GM10266 (cell line): ENCODE results near the gene BSPRY.

Source experiments
- DNase-seq: peaks from one replicate; pipeline ENCODE4 v3.0.0; 2012; ENCODE audit errors: extremely low spot score
- TF ChIP-seq, protein P1 (sequence below): IDR thresholded peaks from 2 replicates; pipeline ENCODE4 v1.5.1; 2012; ENCODE audit warnings: mild to moderate bottlenecking, low read depth; ENCODE audit not compliant: control insufficient read depth, insufficient read depth; ENCODE audit errors: missing control alignments

Gene BSPRY

DNA sequence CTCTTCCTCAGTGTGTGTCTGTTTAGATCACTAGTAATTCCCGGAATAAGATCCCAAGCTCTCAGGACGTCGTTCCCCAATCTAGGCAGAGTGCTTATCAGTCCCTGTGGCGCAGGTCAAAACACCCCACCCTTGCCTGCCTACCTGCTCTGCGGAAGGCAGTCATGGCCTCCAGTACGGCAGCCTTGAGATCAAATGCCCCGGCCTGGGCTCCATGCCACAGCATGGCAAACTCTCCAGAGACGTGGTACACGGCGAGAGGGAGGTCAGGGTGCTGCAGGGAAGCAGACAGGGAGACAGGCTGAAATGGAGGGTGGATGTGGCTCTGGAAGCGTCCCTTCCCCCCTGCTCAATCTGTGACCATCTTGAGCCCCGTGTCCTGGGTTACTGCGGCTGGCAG is 39.5 kb downstream of the BSPRY start:
- no peak for DNase-seq
- TF ChIP-seq, protein P1, sequence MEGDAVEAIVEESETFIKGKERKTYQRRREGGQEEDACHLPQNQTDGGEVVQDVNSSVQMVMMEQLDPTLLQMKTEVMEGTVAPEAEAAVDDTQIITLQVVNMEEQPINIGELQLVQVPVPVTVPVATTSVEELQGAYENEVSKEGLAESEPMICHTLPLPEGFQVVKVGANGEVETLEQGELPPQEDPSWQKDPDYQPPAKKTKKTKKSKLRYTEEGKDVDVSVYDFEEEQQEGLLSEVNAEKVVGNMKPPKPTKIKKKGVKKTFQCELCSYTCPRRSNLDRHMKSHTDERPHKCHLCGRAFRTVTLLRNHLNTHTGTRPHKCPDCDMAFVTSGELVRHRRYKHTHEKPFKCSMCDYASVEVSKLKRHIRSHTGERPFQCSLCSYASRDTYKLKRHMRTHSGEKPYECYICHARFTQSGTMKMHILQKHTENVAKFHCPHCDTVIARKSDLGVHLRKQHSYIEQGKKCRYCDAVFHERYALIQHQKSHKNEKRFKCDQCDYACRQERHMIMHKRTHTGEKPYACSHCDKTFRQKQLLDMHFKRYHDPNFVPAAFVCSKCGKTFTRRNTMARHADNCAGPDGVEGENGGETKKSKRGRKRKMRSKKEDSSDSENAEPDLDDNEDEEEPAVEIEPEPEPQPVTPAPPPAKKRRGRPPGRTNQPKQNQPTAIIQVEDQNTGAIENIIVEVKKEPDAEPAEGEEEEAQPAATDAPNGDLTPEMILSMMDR = no peak

DNA sequence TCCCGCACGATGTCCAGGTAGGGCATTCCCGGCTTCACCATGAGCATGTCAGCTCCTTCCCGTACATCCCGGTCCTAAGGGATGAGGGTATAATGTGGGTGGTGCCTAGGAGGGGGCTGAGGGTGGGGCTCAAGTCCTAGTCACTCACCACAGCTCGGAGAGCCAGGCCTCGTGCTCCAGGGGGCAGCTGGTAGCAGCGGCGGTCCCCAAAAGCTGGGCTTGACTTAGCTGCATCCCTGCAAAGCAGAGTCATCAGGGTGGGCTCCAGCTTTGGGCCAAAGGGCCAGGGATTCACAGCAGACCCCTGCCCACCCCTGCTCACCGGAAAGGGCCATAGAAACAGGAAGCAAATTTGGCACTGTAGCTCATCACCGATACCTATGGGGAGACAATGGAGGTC is 40.1 kb downstream of the BSPRY start:
- TF ChIP-seq, protein P1 = no peak
- DNase-seq = no peak

- TF ChIP-seq, protein P1 = no peak
- DNase-seq = no peak
Observed at GRCh38 chr9:113390192-113390960, 41.0 kb downstream of the BSPRY start.

GRCh38 chr9:113391917-113392316 is 42.6 kb downstream of the BSPRY start:
- no peak for DNase-seq
- TF ChIP-seq, protein P1 = no peak

- DNase-seq = no peak
- TF ChIP-seq, protein P1 = no peak
Observed at GRCh38 chr9:113393281-113393680, 43.9 kb downstream of the BSPRY start.

DNA sequence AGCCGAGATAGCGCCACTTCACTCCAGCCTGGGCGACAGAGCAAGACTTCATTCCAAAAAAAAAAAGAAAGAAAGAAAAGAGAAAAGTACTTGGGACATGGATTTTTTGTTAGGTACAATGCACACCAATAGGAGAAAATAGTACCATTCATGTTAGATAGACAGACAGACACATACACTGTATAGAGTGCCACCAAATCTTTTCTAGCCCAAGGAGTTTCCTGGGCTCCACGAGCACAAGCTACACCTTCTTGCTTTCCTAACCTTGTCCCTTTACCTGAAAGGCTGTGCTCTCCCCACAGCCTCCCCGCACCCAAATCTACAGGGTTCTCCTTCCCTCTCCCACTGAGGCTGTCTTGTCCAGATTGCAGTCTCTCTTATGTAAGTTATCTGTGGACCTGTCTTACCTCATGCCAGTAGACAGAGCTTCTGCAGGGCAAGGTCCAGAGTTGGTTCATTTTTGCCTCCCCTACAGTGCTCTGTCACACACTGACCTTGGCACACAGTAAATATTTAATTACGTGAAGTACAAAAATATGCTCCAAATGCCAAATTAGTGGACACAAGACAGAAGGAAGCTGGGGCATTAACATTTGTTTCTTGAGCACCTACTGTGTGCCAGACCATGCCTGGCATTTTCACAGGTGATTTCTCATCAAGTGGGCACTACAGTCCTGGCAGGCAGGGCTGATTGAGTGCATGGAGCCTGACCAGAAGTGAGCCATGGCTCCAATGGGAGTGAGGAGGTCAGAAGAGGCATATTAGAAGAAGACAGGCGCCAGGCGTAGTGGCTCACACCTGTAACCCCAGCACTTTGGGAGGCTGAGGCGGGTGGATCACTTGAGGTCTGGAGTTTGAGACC is 45.9 kb downstream of the BSPRY start:
- TF ChIP-seq, protein P1 = no peak
- DNase-seq = no peak

- TF ChIP-seq, protein P1 = no peak
Observed at GRCh38 chr9:113397203-113397631, 47.9 kb downstream of the BSPRY start.

More at GRCh38 chr9:113397203-113397631, 47.9 kb downstream of the BSPRY start:
- DNase-seq = no peak
